Suprapubic skin (tissue), 3 donors: ENCODE data around the gene FBXO21.

Experiments
- EP300 ChIP-seq: sonication (generic); formaldehyde crosslinking; IDR thresholded peaks from one replicate; pipeline ENCODE4 v1.6.1; 2017; ENCODE audit warnings: antibody characterized with exemption
- TF ChIP-seq, protein P1 (sequence below), 2 donors: fragments of 200-600 bp in 1 of 2; fragments of 450-650 bp in 1 of 2; sonication (generic) in 1 of 2; IDR thresholded peaks; one replicate each; pipeline ENCODE4 v1.5.1; 2016 to 2019; ENCODE audit warnings: antibody characterized with exemption in 2 of 2, mild to moderate bottlenecking in 1 of 2, moderate library complexity in 1 of 2

DNA sequence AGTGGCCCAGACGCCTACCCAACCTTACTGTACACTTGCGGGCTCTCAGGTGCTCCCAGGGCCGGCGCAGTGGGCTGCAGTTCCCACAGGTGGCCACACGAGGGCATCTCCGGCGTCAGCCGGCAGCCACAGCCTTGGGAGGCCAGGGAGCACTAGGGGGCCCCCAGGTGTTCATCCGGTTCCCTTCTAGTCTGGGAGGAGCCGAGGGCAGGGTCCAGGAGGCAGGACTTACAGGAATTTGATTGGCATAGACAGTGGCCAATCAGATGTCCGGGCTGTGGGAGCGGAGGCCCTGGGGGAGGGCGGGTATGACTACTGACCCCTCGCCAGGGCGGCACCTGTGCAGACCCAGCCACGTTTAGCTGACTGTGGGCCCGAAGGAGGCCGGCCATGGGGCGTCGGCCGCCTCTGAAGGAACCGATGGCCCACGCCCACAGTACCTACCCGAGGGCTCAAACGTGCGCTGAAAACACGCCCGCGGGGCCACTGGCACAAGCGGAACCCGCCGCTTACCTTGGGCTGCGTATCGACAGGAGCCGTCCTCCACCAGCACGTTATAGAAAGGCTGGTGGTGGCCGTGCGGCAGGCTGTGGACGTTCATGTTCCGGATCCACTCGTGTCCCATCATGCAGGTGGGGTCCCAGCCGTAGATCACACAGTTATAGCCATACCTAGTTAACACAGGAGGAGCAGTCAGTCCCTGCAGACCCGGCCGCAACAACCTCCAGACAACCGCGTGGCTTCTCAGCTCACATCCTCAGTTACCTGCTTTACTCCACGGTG, 34.8 kb downstream of the FBXO21 start:
- TF ChIP-seq, protein P1, sequence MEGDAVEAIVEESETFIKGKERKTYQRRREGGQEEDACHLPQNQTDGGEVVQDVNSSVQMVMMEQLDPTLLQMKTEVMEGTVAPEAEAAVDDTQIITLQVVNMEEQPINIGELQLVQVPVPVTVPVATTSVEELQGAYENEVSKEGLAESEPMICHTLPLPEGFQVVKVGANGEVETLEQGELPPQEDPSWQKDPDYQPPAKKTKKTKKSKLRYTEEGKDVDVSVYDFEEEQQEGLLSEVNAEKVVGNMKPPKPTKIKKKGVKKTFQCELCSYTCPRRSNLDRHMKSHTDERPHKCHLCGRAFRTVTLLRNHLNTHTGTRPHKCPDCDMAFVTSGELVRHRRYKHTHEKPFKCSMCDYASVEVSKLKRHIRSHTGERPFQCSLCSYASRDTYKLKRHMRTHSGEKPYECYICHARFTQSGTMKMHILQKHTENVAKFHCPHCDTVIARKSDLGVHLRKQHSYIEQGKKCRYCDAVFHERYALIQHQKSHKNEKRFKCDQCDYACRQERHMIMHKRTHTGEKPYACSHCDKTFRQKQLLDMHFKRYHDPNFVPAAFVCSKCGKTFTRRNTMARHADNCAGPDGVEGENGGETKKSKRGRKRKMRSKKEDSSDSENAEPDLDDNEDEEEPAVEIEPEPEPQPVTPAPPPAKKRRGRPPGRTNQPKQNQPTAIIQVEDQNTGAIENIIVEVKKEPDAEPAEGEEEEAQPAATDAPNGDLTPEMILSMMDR (IDR thresholded peaks at IDR 0.05): peak; percentile 45 to 86
- TF ChIP-seq EP300: no peak
